DMS114 treated with DMSO at 0.1 percent for 48 hours (cell line): Measurements from ENCODE around the gene GRID1.

Experiments used
- DNase-seq: peaks from one replicate; lab custom pipeline; 2025; ENCODE audit not compliant: unreplicated experiment; lab: John Stamatoyannopoulos, UW

The GRID1 gene

DNA sequence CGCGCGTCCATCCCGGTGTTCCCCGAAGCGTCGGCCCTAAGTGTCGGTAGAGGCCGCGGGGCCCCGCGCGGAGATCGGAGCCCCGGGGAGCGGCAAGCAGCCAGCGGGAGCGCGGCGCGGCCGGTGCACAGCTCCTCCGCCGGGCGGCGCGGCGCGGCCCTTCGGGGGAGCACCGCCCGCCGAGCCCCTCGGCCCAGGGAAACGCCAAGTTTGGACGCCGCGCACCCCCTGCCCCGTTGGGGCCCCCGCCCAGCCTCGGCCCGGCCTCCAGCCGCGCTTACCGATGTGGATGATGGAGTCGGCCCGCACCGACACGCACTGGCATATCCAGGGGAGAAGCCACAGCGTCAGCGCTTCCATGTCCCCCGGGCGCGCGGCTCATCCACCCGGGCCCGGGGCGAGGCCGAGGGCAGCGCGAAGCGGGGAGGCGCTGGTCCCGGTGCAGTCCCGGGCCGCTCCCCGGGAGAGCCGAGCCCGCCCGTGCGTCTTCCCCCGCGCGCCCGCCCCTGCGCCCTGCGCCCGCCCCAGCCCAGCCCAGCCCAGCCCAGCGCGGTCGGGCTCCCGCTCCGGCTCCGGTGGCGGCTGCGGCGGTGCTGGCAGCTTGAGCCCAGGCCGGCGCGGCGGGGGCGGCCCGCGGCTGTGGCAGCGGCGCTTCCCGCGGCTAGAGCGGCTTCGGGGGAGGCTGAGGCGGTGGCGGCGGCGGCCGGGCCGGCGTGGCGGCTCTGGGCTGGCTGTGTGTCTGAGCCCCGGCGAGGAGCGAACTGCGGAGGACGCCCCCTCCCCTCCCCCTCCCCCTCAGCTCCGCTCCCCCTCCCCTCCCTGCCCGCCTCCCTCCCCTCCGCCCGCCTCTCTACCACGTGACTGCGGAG is at the start of gene GRID1:
GRID1 (minus strand) TSS at position 763 of the 869 bp plus-strand sequence.
- no peak for DNase-seq

GRCh38 chr10:86415583-86415982 is 49.0 kb upstream of the GRID1 start:
- DNase-seq = no peak

DNA sequence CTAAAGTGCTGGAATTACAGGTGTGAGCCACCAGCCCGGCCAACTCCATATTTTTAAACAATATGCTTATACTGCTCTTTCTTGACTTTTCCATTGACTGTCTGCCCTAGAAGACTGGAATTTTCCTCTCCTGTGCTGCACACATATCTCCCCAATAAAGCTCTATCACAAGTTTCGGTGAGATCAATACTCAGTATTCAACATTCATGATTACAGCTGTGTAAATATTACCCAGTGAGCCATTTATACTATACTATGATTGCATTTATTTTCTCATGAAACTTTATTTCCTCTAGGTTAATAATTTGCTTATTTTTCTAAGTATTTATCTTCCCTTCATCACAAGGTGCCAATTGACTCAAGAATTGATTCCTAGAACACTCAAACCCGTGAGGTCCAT is 48.5 kb upstream of the GRID1 start:
- no peak for DNase-seq

GRCh38 chr10:86413046-86413728 is 46.6 kb upstream of the GRID1 start:
- DNase-seq = no peak

- no peak for DNase-seq
Measured at GRCh38 chr10:86411852-86412560, 45.4 kb upstream of the GRID1 start.

GRCh38 chr10:86411281-86411841 is 44.8 kb upstream of the GRID1 start:
- no peak for DNase-seq

DNA sequence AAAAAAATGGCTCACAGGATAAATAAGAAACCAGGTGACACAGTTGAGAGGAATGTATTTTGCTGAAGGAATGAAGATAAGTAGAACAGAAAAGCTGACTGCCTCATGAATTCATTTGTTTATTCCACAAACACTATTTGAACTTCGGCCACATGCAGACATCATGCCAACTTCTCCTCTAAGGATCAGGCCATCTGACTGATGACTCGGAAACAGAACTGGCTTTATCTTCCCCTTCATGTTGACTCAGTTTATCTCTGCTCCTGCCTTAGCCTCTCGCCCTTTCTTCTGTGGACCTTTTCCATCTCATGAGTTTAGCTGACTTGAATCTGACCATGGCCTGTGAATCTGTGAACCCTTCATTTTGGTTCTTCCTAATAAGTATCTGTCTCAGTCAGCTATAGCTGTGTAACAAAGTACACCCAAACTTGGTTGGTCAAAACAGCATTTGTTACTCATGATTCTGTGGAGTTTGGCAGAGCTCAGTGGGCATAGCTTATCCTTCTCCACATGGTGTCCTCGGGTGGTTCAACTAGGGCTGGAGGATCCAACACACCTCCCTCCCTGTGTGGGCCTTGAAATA is 44.0 kb upstream of the GRID1 start:
- DNase-seq = no peak

GRCh38 chr10:86409183-86409582 is 42.6 kb upstream of the GRID1 start:
- no peak for DNase-seq

DNA sequence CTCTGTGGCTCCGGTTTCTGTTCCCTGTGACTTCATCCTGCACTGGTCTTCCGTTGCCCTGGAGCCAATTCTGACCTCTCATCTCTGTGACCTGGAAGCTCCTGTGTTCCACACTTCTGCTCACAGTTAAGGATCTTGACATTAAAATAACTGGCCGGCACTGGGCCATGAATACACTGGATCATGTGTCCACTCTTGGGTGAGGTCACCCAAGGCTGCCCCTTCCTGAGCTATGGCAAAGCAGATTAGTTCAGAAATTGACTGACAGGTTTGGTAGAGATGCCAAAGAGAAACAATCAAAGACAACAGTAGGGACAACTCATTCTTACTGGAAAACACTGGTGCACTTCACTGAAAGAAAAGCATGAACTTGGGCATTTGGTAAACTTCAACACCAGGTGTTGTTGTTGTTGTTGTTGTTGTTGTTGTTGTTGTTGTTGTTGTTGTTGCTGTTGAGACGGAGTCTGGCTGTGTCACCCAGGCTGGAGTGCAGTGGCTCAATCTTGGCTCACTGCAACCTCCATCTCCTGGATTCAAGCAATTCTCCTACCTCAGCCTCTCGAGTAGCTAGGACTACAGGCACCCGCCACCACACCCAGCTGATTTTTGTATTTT is 36.7 kb upstream of the GRID1 start:
- DNase-seq = no peak

- no peak for DNase-seq
Measured at GRCh38 chr10:86402283-86402941, 35.8 kb upstream of the GRID1 start.

- no peak for DNase-seq
Measured at GRCh38 chr10:86401588-86402282, 35.1 kb upstream of the GRID1 start.

- DNase-seq = peak; percentile 8
Measured at GRCh38 chr10:86400705-86401587, 34.4 kb upstream of the GRID1 start.

- DNase-seq = peak; percentile 87
Measured at GRCh38 chr10:86399879-86400704, 33.5 kb upstream of the GRID1 start.

- no peak for DNase-seq
Measured at GRCh38 chr10:86399514-86399878, 32.9 kb upstream of the GRID1 start.

GRCh38 chr10:86397120-86397519 is 30.5 kb upstream of the GRID1 start:
- DNase-seq = no peak

GRCh38 chr10:86393862-86394455 is 27.4 kb upstream of the GRID1 start:
- DNase-seq = no peak

DNA sequence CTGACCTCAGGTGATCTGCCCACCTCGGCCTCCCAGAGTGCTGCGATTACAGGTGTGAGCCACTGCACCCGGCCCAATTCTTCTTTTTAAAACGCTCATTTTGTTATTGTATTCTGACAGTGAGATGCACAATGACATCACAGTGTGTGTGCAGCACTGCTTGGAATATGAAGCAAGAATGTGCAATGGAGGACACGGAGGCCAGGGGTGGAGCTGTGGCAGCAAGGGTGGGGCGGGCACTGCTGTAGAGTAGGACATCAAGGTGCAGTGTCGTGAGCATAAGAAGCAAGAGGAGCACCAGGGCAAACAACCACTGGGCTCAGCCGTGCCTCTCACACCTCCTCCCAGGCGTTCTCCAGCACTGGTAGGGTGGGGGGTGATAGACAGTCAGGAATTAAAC is 26.8 kb upstream of the GRID1 start:
- DNase-seq = no peak
